Measurements from ENCODE around the gene VIP.
"Not testable (repeated sequence)": the region's sequence is repeated elsewhere in the genome, so short reads cannot be mapped to it uniquely, and the experiment has no call there.

The VIP gene

GRCh38 chr6:152750694-152751093 lies at the start of gene VIP:
Gene VIP, plus strand, starts transcription at chr6:152750797. Its CDS starts 1,381 bp downstream, at chr6:152752178.
- in situ Hi-C loops (cut with MboI; ENCODE audit: low sequenced_read_pairs): no loop called here

DNA sequence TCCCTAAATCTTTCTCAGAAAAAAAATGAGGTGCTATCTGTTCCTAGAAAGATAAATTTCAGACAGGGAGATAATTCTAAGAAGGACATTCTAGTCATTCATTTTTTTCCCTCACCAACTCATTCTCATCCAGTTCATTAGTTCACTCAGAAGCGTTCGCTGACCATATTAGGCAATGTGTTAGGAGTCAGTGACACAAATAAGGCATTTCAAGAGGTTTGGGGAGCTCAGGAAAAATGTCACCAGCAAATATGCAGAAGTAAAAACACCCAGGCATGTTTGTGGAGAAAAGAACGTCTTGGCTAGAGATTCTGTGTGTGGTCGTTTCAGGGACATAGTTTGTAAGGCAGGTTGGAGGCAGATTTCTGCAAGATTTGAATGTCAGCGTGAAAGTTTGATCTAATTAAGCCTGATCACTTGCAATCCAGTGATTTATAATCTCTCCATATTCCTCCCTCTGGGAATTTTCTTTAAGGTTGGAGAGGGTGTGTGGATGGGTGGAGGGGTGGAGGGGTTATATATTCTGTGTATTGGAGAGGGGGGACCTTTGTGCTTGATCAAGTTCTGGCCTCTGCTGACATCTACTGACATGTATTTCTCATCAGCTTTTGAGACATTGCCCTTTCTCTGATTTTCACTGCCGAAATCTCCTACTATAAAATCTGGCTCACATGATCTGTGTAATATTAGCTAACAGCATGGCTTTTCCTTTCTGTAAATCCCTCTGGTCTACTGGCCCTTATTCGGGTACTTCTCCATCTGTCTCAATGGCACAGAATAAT lies 49.3 kb upstream of the VIP start:
- in situ Hi-C loops (cut with MboI; ENCODE audit: low sequenced_read_pairs): no loop called here

GRCh38 chr6:152701863-152702401 lies 48.7 kb upstream of the VIP start:
- in situ Hi-C loops (cut with MboI; ENCODE audit: low sequenced_read_pairs): no loop called here

- in situ Hi-C loops (cut with MboI; ENCODE audit: low sequenced_read_pairs): not testable (repeated sequence)
These were observed 46.8 kb upstream of the VIP start for GRCh38 chr6:152703750-152704149.

DNA sequence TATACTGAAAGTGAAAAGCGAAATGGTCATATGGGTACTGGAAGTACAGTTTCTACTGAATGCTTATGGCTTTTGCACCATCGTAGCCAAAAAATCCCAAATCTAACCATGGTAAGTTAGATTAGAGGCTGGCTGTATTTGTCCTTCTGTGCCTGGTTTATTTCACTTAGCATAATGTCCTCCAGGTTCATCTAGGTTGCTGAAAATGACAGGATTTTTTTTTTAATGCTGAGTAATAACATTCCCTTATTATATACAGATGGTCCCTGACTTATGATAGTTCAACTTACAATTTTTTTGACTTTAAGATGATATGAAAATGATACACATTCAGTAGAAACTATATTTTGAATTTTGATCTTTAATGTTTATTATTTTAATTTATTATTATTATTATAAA lies 45.3 kb upstream of the VIP start:
- in situ Hi-C loops (cut with MboI; ENCODE audit: low sequenced_read_pairs): no loop called here

- in situ Hi-C loops (cut with MboI; ENCODE audit: low sequenced_read_pairs): no loop called here
These were observed 34.3 kb upstream of the VIP start for GRCh38 chr6:152716322-152716721.

GRCh38 chr6:152720974-152721373 lies 29.6 kb upstream of the VIP start:
- in situ Hi-C loops (cut with MboI; ENCODE audit: low sequenced_read_pairs): no loop called here

DNA sequence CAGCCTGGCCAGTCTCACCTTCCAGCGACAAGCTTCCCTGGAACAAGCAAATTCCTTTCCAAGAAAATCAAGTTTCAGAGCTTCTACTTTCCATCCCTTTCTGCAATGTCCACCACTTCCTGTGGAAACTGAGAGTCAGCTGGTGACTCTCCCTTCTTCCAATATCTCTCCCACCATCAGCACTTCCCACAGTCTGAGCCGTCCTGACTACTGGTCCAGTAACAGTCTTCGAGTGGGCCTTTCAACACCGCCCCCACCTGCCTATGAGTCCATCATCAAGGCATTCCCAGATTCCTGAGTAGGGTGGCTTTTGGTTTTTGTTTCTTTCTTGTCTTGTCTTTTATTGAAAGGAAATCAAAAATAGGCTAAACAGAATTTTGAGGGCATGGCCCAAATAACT lies 28.6 kb upstream of the VIP start:
- in situ Hi-C loops (cut with MboI; ENCODE audit: low sequenced_read_pairs): no loop called here

DNA sequence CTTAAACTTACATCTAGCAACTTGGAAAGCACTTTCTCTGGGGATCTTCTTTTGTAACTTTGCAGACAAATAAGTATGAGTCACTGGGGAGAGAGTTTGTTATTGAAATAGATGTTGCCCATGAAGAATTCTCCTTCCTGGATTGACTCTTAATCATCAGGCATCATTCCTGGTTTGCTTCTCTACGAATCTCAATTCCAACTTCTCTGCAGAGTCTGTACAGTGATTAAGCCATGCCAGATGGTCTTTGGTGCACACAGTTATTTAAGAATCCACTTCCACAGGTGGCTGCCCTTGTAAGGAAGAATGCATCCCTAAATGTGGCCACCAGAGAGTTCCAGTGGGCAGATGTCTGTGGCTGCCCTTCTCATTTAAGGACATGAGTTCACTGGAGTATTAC lies 27.2 kb upstream of the VIP start:
- in situ Hi-C loops (cut with MboI; ENCODE audit: low sequenced_read_pairs): no loop called here

DNA sequence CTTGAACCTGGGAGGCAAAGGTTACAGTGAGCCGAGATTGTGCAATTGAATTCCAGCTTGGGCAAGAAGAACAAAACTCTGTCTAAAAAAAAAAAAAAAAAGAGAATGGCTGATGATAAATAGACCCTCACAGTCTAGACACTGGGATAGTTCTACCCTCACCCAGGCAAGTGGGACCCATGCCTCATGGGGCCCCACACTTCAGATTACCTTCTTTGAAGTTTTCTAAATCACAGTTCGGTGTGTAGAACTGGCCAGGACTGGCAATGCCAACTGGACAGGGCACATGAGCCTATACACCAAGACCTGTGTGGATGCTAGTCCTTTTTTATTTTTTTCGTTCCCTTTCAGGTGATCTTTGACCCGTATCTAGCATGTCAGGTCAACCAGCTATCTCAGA lies 24.3 kb upstream of the VIP start:
- in situ Hi-C loops (cut with MboI; ENCODE audit: low sequenced_read_pairs): no loop called here

DNA sequence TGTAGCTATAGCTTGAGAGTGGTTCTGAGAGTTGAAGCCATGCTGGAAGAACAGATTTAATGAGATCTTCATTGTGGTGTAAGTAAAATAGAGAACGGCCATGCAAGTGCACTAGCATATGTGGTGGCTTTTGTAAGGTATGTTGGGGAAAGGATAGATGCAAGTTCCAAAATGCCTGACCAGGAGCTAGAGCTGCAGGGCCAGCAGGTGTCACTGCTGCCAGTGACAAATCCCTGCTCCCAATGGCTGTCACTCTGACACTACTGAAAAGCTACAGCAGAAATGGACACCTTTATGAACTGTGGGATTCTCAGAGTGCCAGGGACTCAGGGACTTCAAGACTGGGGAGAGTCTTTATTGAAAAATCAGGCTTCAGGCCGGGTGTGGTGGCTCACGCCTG lies 23.1 kb upstream of the VIP start:
- in situ Hi-C loops (cut with MboI; ENCODE audit: low sequenced_read_pairs): no loop called here

DNA sequence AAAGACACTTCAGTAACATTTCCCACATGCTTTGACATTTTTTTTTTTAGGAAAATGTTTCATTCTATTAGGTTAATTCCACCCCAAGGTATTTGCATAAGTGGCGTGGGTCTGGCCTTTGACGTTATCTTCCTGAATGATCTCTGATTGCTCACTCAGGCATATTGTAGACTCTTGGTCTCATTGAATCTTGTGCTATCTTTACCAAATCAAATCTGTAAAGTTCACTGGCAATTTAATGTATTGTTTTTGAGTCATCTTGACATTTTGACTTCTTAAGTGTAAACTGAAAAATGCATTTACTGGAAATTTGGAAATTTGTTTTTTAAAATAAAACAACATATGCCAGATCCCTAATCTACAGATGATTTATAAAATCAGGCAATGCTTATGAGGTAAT lies 16.0 kb upstream of the VIP start:
- in situ Hi-C loops (cut with MboI; ENCODE audit: low sequenced_read_pairs): no loop called here

DNA sequence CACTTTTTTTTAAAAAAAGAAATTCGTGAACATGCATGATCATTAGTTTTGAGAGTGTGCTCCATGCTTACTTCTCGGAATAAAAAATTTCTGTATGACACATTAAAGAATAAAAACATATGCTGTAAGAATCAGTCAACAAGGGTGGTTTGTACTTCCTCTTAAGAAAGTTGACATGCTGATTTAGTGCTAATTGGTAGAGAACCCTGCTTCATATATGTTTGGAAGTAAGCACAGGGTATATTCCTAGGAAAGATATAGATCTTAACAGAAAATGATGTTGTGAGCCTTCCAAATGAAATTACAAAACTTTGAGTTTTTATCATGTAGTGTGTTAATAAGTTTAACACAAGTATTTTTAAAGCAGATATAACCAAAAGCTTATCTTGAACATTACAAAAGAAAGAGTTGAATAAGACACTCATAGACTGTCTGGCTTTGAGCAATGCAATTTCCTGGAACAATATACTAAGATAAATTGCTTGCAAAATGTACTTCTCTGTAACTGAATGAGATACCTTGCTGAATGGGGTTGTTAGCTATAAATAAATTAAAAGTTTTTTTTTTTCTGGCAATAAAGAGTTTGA lies 13.8 kb upstream of the VIP start:
- in situ Hi-C loops (cut with MboI; ENCODE audit: low sequenced_read_pairs): no loop called here

DNA sequence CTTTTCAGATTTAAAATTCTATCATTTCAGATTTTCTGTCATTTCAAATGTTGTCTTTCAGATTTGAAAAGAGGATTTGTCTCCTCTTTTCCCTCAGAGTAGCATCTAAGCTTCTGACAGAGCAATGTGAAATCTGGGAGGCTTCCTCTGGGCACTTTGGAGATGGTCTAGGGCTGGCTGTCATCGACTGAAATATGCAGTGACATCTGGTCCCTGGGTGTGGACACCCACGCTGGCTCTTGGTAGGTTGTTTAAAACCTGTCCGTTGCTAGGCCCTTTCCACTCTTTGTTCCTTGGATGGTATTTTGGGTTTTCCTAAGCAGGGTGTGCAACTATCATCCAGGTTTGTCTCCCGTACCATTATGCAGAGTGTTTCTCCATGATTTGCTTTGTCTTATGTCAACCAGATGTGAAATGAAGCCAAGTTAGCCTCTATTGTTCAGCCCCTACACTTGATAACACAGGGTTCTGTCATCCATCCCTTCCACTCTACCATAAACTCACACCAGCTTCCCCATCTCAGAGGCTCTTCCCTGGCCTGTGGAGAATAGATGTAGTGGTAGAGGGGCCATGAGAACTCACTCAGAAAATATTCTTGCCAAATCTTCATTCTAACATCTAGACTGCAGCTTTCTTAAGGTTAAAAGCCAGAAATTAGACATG lies 5.0 kb upstream of the VIP start:
- in situ Hi-C loops (cut with MboI; ENCODE audit: low sequenced_read_pairs): no loop called here

DNA sequence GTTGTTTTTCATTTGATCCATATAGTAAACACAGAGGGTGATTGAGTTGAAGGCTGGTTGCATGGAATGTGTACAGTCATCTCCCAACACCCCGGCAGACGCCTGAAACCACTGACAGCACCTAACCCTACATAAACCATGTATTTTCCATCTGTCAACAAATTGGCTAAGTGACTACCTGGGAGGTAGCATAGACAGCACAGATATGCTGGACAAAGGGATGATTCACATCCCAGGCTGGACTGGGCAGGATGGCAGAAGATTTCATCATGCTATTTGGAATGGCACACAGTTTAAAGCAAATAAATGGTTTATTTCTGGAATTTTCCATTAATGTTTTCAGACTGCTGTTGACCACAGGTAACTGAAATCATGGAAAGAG lies 4.4 kb upstream of the VIP start:
- in situ Hi-C loops (cut with MboI; ENCODE audit: low sequenced_read_pairs): no loop called here

DNA sequence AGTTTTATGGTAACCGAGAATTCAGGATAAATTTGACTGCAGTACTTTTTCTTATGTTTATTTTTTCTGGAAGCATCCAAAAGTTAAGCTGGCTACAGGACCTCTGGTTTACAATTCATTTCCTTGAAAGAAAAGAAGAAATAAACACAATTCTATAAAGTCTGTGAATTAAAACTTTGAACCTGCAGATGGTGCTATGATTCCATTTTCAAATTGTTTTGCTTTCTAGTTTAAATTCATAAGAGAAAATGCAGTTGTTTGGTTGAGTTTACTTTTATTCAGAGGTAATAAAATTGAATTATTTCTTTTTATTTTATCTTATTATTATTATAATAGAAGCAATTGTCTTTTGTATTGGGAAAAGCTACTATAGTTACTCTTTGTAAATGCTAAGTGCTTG lies 1.8 kb upstream of the VIP start:
- in situ Hi-C loops (cut with MboI; ENCODE audit: low sequenced_read_pairs): no loop called here

DNA sequence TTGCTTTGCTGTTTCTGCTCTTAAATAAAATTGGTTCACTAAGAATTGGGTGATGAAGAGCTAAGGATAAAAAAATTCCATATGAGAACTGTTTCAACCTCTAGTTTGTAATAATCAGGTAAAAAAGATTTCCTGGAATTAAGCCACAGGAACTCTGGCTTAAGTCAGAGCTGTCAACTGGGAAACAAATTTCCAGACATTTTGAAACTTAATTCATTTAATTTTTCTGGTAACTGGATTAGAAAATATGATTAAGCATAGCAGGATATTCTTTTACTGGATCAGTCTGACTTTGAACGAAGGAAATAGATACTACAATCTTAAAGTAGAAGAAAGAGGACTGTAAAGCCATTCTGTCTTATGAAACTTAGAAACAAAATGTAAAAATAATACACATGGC lies 1.3 kb upstream of the VIP start:
- in situ Hi-C loops (cut with MboI; ENCODE audit: low sequenced_read_pairs): no loop called here

GRCh38 chr6:152765331-152765730 lies 14.7 kb downstream of the VIP start:
- in situ Hi-C loops (cut with MboI; ENCODE audit: low sequenced_read_pairs): no loop called here

DNA sequence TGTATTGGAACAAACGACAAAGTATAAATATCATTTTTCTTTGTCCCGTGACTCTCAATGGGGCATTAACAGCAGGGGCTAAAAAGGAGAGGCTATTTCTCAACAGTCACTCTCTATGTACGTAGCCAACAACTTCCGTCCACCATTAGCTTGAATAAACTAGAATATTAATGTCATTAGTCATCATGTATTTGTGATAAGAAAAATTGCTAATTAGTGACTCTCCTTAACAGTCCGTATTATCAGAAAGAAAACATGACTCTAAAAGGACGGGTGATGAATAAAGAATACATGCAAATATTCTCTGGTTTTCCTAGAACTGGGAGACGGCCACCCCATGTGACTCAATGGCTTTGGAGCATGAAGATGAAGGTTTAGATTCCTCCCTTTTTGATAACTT lies 18.6 kb downstream of the VIP start:
- in situ Hi-C loops (cut with MboI; ENCODE audit: low sequenced_read_pairs): no loop called here

DNA sequence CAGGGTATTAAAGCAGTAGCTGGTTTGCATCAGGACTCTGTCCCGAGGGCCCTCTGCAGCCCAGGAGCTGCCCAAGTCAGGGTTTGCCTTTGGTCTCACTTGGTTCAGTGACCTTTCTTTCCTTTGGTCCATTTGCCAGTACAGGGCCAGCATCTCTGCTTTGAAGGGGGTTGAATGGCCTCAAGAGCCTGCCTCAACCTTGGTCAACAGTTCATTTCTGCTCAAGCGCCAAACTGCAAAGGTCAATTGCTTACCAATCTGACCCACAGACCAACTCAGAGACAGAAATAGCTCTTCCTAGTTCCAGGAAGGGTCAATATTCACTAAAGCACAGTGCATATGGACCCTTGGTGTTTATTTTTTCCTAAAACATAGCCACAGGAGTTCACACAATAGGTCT lies 19.4 kb downstream of the VIP start:
- in situ Hi-C loops (cut with MboI; ENCODE audit: low sequenced_read_pairs): no loop called here

DNA sequence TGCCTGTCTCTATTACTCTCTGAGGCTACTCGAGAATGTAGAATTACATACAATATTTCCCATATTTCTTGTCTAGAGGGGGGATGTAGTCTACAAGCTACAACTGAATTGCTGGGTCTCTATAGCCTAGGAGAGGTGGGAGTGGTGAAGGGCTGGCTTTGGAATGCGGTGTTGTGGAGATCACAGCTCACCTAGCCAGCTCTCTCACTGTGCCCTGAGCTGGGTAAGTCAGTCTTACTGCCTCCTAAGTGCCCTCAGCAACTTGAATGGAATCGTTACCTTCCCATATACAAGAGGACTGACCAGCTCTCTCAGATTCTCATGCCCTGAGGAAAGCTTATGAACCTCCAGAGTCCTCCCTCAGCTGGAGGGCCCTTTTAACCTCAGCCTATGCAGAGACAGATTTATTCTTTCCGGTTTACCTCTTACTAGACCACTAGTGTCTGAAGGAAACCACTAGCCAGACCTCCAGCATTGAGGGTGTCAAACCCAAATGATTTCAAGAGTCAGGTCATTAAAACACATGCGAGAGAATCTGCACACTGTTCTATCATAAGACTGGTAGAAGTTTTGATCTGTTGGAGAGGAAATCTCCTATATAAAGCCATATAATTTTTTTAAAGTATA lies 20.6 kb downstream of the VIP start:
- in situ Hi-C loops (cut with MboI; ENCODE audit: low sequenced_read_pairs): no loop called here

GRCh38 chr6:152775428-152775827 lies 24.8 kb downstream of the VIP start:
- in situ Hi-C loops (cut with MboI; ENCODE audit: low sequenced_read_pairs): no loop called here
